HCT116 (cell line): ENCODE results near the gene TNRC18. TPM values are rescaled to one million over a fixed set of nuclear protein-coding genes. Genes with fewer than 3 reads are reported as not detected.

ENCODE experiments used
- ATAC-seq: fragments of 200-7000 bp; cut with Tn5 transposase; 2 replicates; pipeline ENCODE4 v1.9.1; 2020; ENCODE audit warnings: mild to moderate bottlenecking, moderate library complexity
- BruUV-seq: library from RNA; stranded (reverse); fragments of 400-500 nt; replicated peaks from 2 replicates; lab custom pipeline; 2021; lab: Mats Ljungman, UMichigan
- CTCF ChIA-PET: fragments of 300-600 bp; sonication (Branson Sonifier 250); formaldehyde crosslinking; loops from one replicate; lab custom pipeline; 2021; ENCODE audit warnings: antibody characterized with exemption; lab: Charles Lee
- POLR2A ChIA-PET: fragments of 300-600, 350-600 bp; sonication (Branson Sonifier 250); formaldehyde crosslinking; loops from one replicate; lab custom pipeline; 2021; ENCODE audit warnings: antibody characterized with exemption; lab: Charles Lee
- RAD21 ChIA-PET, 2 experiments: fragments of 300-600 bp; sonication (Branson Sonifier 250); formaldehyde crosslinking; loops; one replicate each; lab custom pipeline; 2023; ENCODE audit warnings: low total read pairs in 2 of 2; ENCODE audit not compliant: uncharacterized antibody in 2 of 2, unreplicated experiment in 2 of 2, low non-redundant PET in 1 of 2; lab: Charles Lee
- DNase-seq: peaks from one replicate; pipeline ENCODE4 v3.0.0-alpha.2; 2010; ENCODE audit warnings: low read depth, low spot score
- H2AFZ ChIP-seq: fragments of 200-600 bp; shearing (Covaris generic), sonication (generic); 2 replicates; pipeline ENCODE4 v1.6.1; 2017; ENCODE audit warnings: low read depth, mixed run types, mixed read lengths, antibody characterized with exemption, low read length; ENCODE audit not compliant: poor library complexity, severe bottlenecking
- H3K27ac ChIP-seq: 2 replicates; pipeline ENCODE4 v1.5.1; 2012; ENCODE audit warnings: low read depth, low read length
- H3K27me3 ChIP-seq: fragments of 200-600 bp; sonication (generic); 2 replicates; pipeline ENCODE4 v1.6.1; 2016; ENCODE audit warnings: mixed run types, low read length, mixed read lengths; ENCODE audit not compliant: insufficient read depth
- H3K36me3 ChIP-seq, 2 experiments: fragments of 200-500 bp in 1 of 2; fragments of 200-600 bp in 1 of 2; sonication (Bioruptor generic) in 1 of 2; sonication (generic) in 1 of 2; 2 replicates each; pipeline versions ENCODE4 v1.5.1 to v1.6.1; 2014 to 2016; ENCODE audit warnings: low read length in 2 of 2, inconsistent platforms in 1 of 2, mixed read lengths in 1 of 2, mixed run types in 1 of 2; ENCODE audit not compliant: insufficient read depth in 2 of 2, control insufficient read depth in 1 of 2
- H3K4me1 ChIP-seq, 2 experiments: fragments of 200-600 bp in 1 of 2; sonication (generic) in 1 of 2; 2 replicates each; pipeline versions ENCODE4 v1.5.1 to v1.6.1; 2012 to 2017; ENCODE audit warnings: low read length in 2 of 2, inconsistent platforms in 1 of 2, mild to moderate bottlenecking in 1 of 2, mixed read lengths in 1 of 2, mixed run types in 1 of 2, moderate library complexity in 1 of 2; ENCODE audit not compliant: insufficient read depth in 2 of 2, control insufficient read depth in 1 of 2
- H3K4me2 ChIP-seq: fragments of 200-600 bp; sonication (generic); 2 replicates; pipeline ENCODE4 v1.6.1; 2017; ENCODE audit warnings: mixed run types, low read length, mixed read lengths
- H3K4me3 ChIP-seq, 2 experiments: fragments of 200-600 bp in 1 of 2; sonication (generic) in 1 of 2; replicated peaks in 1 of 2; 2 replicates each; pipeline ENCODE4 v1.5.1; 2011 to 2016; ENCODE audit warnings: low read length in 2 of 2, control low read depth in 1 of 2, low read depth in 1 of 2, mild to moderate bottlenecking in 1 of 2, mixed read lengths in 1 of 2, mixed run types in 1 of 2
- H3K79me2 ChIP-seq: fragments of 200-600 bp; sonication (generic); 2 replicates; pipeline ENCODE4 v1.6.1; 2017; ENCODE audit warnings: mild to moderate bottlenecking, mixed run types, low read length, moderate library complexity, mixed read lengths; ENCODE audit not compliant: insufficient read depth
- H3K9ac ChIP-seq: fragments of 200-600 bp; sonication (generic); 2 replicates; pipeline ENCODE4 v1.6.1; 2016; ENCODE audit warnings: low read length, mixed read lengths
- H3K9me2 ChIP-seq: fragments of 200-600 bp; sonication (generic), shearing (Covaris generic); 2 replicates; pipeline ENCODE4 v1.6.1; 2017; ENCODE audit warnings: mixed run types, mild to moderate bottlenecking, moderate library complexity; ENCODE audit not compliant: insufficient read depth
- H3K9me3 ChIP-seq, 2 experiments: fragments of 200-500 bp in 1 of 2; fragments of 200-600 bp in 1 of 2; sonication (Bioruptor generic) in 1 of 2; sonication (generic) in 1 of 2; 2 replicates each; pipeline ENCODE4 v1.6.1; 2014 to 2017; ENCODE audit warnings: low read length in 2 of 2, mixed read lengths in 2 of 2, inconsistent platforms in 1 of 2, low read depth in 1 of 2, mild to moderate bottlenecking in 1 of 2, mixed run types in 1 of 2, moderate library complexity in 1 of 2; ENCODE audit not compliant: control insufficient read depth in 1 of 2, insufficient read depth in 1 of 2
- H4K20me1 ChIP-seq: fragments of 200-600 bp; sonication (generic), shearing (Covaris generic); 2 replicates; pipeline ENCODE4 v1.6.1; 2017; ENCODE audit warnings: mixed run types, mild to moderate bottlenecking, moderate library complexity; ENCODE audit not compliant: insufficient read depth
- CBX3 ChIP-seq: IDR thresholded peaks from 2 replicates; pipeline ENCODE4 v1.6.1; 2012; ENCODE audit warnings: low read depth
- EGR1 ChIP-seq: IDR thresholded peaks from 2 replicates; pipeline ENCODE4 v1.6.1; 2012; ENCODE audit warnings: low read depth
- ELF1 ChIP-seq: IDR thresholded peaks from 2 replicates; pipeline ENCODE4 v1.6.1; 2012; ENCODE audit warnings: low read depth, borderline replicate concordance
- EZH2 ChIP-seq: fragments of 200-600 bp; sonication (generic); IDR thresholded peaks from 2 replicates; pipeline ENCODE4 v1.6.1; 2017; ENCODE audit warnings: antibody characterized with exemption, mixed run types
- POLR2AphosphoS5 ChIP-seq: IDR thresholded peaks from 2 replicates; pipeline ENCODE4 v1.6.1; 2011; ENCODE audit warnings: mild to moderate bottlenecking, low read depth, low read length, moderate library complexity
- RAD21 ChIP-seq: IDR thresholded peaks from 2 replicates; pipeline ENCODE4 v1.6.1; 2012; ENCODE audit warnings: low read depth, mild to moderate bottlenecking
- SIN3A ChIP-seq: IDR thresholded peaks from 2 replicates; pipeline ENCODE4 v1.6.1; 2012; ENCODE audit warnings: low read depth
- SP1 ChIP-seq: IDR thresholded peaks from 2 replicates; pipeline ENCODE4 v1.6.1; 2012; ENCODE audit warnings: low read depth
- SRF ChIP-seq: IDR thresholded peaks from 2 replicates; pipeline ENCODE4 v1.6.1; 2012; ENCODE audit warnings: low read depth
- YY1 ChIP-seq: IDR thresholded peaks from 2 replicates; pipeline ENCODE4 v1.6.1; 2011; ENCODE audit warnings: low read length, low read depth, moderate library complexity, mild to moderate bottlenecking; ENCODE audit not compliant: insufficient replicate concordance; ENCODE audit errors: extremely low read depth
- intact Hi-C: fragments of 100-400 bp; cut with micrococcal nuclease; formaldehyde crosslinking; loops from 2 replicates; pipeline ENCODE4 v1.10.0; 2022
- total RNA-seq: library from RNA; stranded (reverse); gene quantifications from one replicate; pipeline ENCODE4 v1.2.1, GENCODE V29; 2021; ENCODE audit not compliant: unreplicated experiment
- TF ChIP-seq, protein P1 (sequence below), 3 experiments: fragments of 200-600 bp in 1 of 3; sonication (generic) in 1 of 3; IDR thresholded peaks in 2 of 3; conservative IDR thresholded peaks in 1 of 3; 2 replicates each; pipeline ENCODE4 v1.5.1; 2012 to 2017; ENCODE audit warnings: low read depth in 2 of 3, low read length in 2 of 3, antibody characterized with exemption in 1 of 3, borderline replicate concordance in 1 of 3, control low read depth in 1 of 3, mild to moderate bottlenecking in 1 of 3, mixed read lengths in 1 of 3, mixed run types in 1 of 3, moderate library complexity in 1 of 3; ENCODE audit not compliant: insufficient read depth in 1 of 3
- TF ChIP-seq, protein P2 (sequence below): IDR thresholded peaks from 2 replicates; pipeline ENCODE4 v1.6.1; 2012

Gene TNRC18
- total RNA-seq, 1 experiment from 2014 or later: 101 TPM

DNA sequence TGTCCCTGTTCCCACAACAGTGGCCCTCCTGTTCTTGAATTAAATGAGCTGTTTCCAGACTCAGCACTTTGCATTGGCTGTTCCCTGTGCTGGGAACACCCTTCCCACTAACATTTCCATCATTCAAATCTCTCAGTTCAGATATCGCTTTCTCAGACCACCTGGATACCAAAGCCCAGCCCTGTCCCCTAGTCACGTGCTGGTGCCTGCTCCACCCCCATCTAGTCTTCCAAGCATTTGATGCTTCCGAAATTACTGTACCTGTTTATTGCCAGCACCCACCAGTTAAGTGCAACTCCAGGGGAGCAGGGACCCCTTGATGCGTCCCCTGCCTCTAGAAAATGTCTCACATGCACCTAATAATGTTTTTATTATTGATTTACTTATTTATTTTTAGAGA is 143.9 kb downstream of the TNRC18 start:
- POLR2A ChIA-PET: no interaction called here
- no peak overlapping the region for H3K4me2 ChIP-seq

More for the DNA sequence above, 143.9 kb downstream of the TNRC18 start:
- H3K4me1 ChIP-seq: peaks cover 11 to 18% of the 10 kb centered on the region in 2 experiments
- H3K36me3 ChIP-seq: no peaks in the 10 kb centered on the region
- ChIA-PET CTCF (no interaction called here), RAD21 (no interaction called here)
- no peak overlapping the region for H3K27ac ChIP-seq
- no peak for TF ChIP-seq SRF
- no peak for TF ChIP-seq EGR1
- TF ChIP-seq, protein P1, sequence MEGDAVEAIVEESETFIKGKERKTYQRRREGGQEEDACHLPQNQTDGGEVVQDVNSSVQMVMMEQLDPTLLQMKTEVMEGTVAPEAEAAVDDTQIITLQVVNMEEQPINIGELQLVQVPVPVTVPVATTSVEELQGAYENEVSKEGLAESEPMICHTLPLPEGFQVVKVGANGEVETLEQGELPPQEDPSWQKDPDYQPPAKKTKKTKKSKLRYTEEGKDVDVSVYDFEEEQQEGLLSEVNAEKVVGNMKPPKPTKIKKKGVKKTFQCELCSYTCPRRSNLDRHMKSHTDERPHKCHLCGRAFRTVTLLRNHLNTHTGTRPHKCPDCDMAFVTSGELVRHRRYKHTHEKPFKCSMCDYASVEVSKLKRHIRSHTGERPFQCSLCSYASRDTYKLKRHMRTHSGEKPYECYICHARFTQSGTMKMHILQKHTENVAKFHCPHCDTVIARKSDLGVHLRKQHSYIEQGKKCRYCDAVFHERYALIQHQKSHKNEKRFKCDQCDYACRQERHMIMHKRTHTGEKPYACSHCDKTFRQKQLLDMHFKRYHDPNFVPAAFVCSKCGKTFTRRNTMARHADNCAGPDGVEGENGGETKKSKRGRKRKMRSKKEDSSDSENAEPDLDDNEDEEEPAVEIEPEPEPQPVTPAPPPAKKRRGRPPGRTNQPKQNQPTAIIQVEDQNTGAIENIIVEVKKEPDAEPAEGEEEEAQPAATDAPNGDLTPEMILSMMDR (IDR thresholded peaks at IDR 0.05 in 2 of 3, conservative IDR thresholded peaks at IDR 0.05 in 1 of 3; ENCODE audit: borderline replicate concordance in 1 of 3, insufficient read depth in 1 of 3, low read depth in 2 of 3, low read length in 2 of 3): no peak
- TF ChIP-seq CBX3: no peak
- TF ChIP-seq EZH2: no peak
- no peak for TF ChIP-seq YY1
- no peak for TF ChIP-seq ELF1
- no peak for TF ChIP-seq SIN3A
- no peak for TF ChIP-seq RAD21
- no peak for TF ChIP-seq SP1
- no peak for TF ChIP-seq POLR2AphosphoS5
- TF ChIP-seq, protein P2, sequence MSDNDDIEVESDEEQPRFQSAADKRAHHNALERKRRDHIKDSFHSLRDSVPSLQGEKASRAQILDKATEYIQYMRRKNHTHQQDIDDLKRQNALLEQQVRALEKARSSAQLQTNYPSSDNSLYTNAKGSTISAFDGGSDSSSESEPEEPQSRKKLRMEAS: no peak
- H3K9ac ChIP-seq: no peak overlapping the region
- no peaks in the 10 kb centered on the region for H3K9me3 ChIP-seq
- H3K9me2 ChIP-seq: no peaks in the 10 kb centered on the region
- no TSS peak for BruUV-seq
- H2AFZ ChIP-seq: no peak overlapping the region
- no peaks in the 10 kb centered on the region for H4K20me1 ChIP-seq
- H3K79me2 ChIP-seq: no peaks in the 10 kb centered on the region
- no peak overlapping the region for H3K4me3 ChIP-seq
- intact Hi-C loops: no loop called here
- DNase-seq (no peak), ATAC-seq (no peak)
- H3K27me3 ChIP-seq: no peaks in the 10 kb centered on the region
